Right cardiac atrium (tissue), 5 donors: Measurements from ENCODE around the gene SPDYE2. TPM values are rescaled to one million over a fixed set of nuclear protein-coding genes. Genes with fewer than 3 reads are reported as not detected.
A peak's percentile ranks its signal among the peaks of the same experiment; 100 is the strongest.
"Not testable (repeated sequence)": the region's sequence is repeated elsewhere in the genome, so short reads cannot be mapped to it uniquely, and the experiment has no call there.

ENCODE experiments used
- ATAC-seq, 2 donors: fragments of 200-7000 bp; cut with Tn5 transposase; one replicate each; pipeline versions ENCODE4 v1.8.0 to v1.9.1; 2020; ENCODE audit warnings: moderate library complexity in 2 of 2, mild to moderate bottlenecking in 1 of 2
- DNase-seq, 3 donors: peaks; one replicate each; pipeline ENCODE4 v3.0.0-alpha.2; 2020
- H3K27ac ChIP-seq: one replicate; pipeline ENCODE4 v1.5.1; 2013; ENCODE audit warnings: mild to moderate bottlenecking, low read length, control low read depth, moderate library complexity
- H3K27me3 ChIP-seq: one replicate; pipeline ENCODE4 v1.6.1; 2013; ENCODE audit not compliant: control insufficient read depth, insufficient read depth
- H3K4me1 ChIP-seq: one replicate; pipeline ENCODE4 v1.6.1; 2013; ENCODE audit warnings: low read length; ENCODE audit not compliant: control insufficient read depth, insufficient read depth
- H3K4me3 ChIP-seq: one replicate; pipeline ENCODE4 v1.5.1; 2013; ENCODE audit warnings: low read length, control low read depth
- H3K9me3 ChIP-seq: one replicate; pipeline ENCODE4 v1.6.1; 2013; ENCODE audit warnings: low read length; ENCODE audit not compliant: control insufficient read depth
- WGBS: extraction: QIAGEN DNeasy Blood & Tissue Kit; methylation state at CpG from one replicate; pipeline ENCODE4 v1.1.7; 2013; 5-methylcytosine and 5-hydroxymethylcytosine counted together
- intact Hi-C, 4 donors: fragments of 100-400 bp; cut with DNase I; formaldehyde crosslinking; loops; one replicate each; pipeline versions ENCODE4 v1.11.0 to v1.14.0; 2022 to 2023
- polyA plus RNA-seq: library from polyadenylated mRNA; stranded (reverse); fragments of 200-250 nt; gene quantifications from one replicate; pipeline ENCODE4 v1.2.3, GENCODE V29; 2013
- total RNA-seq, 4 donors: library from RNA; stranded (reverse); fragmentation: NEBNext Ultra II Directional; extraction: Animal tissue kit (Norgen Biotek cat#: 25700); gene quantifications; one replicate each; pipeline ENCODE4 v1.2.1, GENCODE V29; 2021
- donor health status: healthy with polysubstance abuse.
- donor health status: DM: no; HTN: yes; CAD: no.
- donor health status: DM: no; HTN: no; CAD: no.
- donor health status: DM: no; HTN: yes; CAD: no; lungs with severe emphysema.
- donor health status: DM: yes; HTN: yes; CAD: no.

Gene SPDYE2
- total and polyA plus RNA-seq, 5 donors, result 0.09 TPM; not detected in 4

DNA sequence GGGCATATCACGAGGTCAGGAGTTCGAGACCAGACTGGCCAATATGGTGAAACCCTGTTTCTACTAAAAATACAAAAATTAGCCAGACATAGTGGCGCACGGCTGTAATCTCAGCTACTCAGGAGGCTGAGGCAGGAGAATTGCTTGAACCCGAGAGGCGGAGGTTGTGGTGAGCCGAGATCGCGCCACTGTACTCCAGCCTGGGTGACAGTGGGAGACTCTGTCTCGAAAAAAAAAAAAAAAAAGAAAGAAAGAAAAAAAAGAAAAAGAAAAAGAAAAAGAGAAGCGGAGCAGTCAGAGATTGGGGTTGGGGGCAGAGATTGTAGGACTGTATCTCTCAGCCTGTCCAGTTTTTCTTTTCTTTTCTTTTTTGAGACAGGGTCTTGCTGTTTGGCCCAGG lies 8.3 kb upstream of the SPDYE2 start:
- H3K27ac ChIP-seq, H3K4me3 ChIP-seq, H3K27me3 ChIP-seq, intact Hi-C loops, H3K9me3 ChIP-seq, ATAC-seq, H3K4me1 ChIP-seq: not testable (repeated sequence)
- DNase-seq, result peak in 2 of 3 donors; percentile 40 to 51
- 94% methylated on average over 7 of the region's 11 CpGs for WGBS

DNA sequence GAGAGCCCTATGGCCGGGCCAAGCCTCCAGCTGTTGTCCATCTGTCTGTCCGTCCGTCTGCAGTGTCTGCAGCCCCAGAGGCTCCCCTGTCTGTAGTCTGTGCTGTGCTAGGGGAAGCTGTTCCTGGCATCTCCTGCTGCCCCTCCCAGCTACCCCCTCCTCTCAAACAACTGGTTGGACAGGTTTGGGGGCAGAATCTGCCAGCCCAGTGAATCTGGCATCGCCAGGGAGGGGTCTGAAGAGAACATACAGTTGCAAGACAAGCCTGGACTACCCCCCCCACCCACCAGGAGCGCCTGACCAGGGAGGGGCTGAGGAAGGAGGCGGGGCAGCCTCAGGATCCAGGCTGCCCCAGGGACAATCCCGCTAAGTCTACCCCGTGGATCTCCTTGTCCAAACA lies 7.4 kb upstream of the SPDYE2 start, which contains the start of gene UPK3BL2:
Gene UPK3BL2, minus strand, starts transcription at position 101 of the 400 bp plus-strand sequence. Its CDS starts 60 bp downstream, at position 41.
- H3K4me1 ChIP-seq, H3K27ac ChIP-seq, intact Hi-C loops, H3K9me3 ChIP-seq, H3K4me3 ChIP-seq, H3K27me3 ChIP-seq, DNase-seq: not testable (repeated sequence)
- no CpG with 5 or more reads among the region's 8 CpGs for WGBS
- peak in 1 of 2 donors; percentile 5 for ATAC-seq

- H3K27ac ChIP-seq, H3K4me1 ChIP-seq, H3K9me3 ChIP-seq, H3K27me3 ChIP-seq, intact Hi-C loops, DNase-seq, H3K4me3 ChIP-seq: not testable (repeated sequence)
- WGBS, result no CpG with 5 or more reads among the region's 1 CpG
- peak; percentile 6 to 29 for ATAC-seq
Observed at GRCh38 chr7:102544372-102544771, 6.7 kb upstream of the SPDYE2 start.

- H3K4me1 ChIP-seq, H3K9me3 ChIP-seq, intact Hi-C loops, H3K27me3 ChIP-seq, H3K27ac ChIP-seq, ATAC-seq, H3K4me3 ChIP-seq: not testable (repeated sequence)
- peak in 1 of 3 donors; percentile 12 for DNase-seq
- 96% methylated on average over 7 of the region's 12 CpGs for WGBS
Observed at GRCh38 chr7:102545288-102545687, 5.7 kb upstream of the SPDYE2 start.

DNA sequence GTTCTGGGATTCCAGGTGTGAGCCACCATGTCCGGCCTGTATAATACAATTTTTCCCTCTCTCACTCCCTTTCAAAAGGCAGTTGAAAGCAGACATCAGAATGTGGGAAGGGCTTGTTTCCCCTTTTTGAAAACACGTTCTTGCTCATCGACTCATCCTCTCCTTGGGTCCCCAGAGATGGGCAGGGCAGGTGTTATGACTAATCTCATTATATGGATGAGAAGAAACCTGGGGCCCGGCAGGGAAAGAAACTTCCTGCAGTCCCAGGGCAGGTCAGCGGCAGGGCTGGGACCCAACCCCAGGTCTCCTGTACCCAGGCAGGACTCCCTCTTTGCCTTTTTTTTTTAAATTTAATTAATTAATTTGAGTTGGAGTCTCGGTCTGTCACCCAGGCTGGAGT lies 4.7 kb upstream of the SPDYE2 start:
- intact Hi-C loops, H3K9me3 ChIP-seq, H3K27ac ChIP-seq, H3K27me3 ChIP-seq, DNase-seq, ATAC-seq, H3K4me3 ChIP-seq, H3K4me1 ChIP-seq: not testable (repeated sequence)
- WGBS, result 90% methylated on average over 1 of the region's 6 CpGs

GRCh38 chr7:102568620-102569019 lies 17.6 kb downstream of the SPDYE2 start:
- H3K27me3 ChIP-seq, H3K4me3 ChIP-seq, H3K9me3 ChIP-seq, intact Hi-C loops, H3K4me1 ChIP-seq, H3K27ac ChIP-seq, ATAC-seq: not testable (repeated sequence)
- DNase-seq, result peak in 1 of 3 donors; percentile 49
- 92% methylated on average over 4 of the region's 11 CpGs for WGBS

DNA sequence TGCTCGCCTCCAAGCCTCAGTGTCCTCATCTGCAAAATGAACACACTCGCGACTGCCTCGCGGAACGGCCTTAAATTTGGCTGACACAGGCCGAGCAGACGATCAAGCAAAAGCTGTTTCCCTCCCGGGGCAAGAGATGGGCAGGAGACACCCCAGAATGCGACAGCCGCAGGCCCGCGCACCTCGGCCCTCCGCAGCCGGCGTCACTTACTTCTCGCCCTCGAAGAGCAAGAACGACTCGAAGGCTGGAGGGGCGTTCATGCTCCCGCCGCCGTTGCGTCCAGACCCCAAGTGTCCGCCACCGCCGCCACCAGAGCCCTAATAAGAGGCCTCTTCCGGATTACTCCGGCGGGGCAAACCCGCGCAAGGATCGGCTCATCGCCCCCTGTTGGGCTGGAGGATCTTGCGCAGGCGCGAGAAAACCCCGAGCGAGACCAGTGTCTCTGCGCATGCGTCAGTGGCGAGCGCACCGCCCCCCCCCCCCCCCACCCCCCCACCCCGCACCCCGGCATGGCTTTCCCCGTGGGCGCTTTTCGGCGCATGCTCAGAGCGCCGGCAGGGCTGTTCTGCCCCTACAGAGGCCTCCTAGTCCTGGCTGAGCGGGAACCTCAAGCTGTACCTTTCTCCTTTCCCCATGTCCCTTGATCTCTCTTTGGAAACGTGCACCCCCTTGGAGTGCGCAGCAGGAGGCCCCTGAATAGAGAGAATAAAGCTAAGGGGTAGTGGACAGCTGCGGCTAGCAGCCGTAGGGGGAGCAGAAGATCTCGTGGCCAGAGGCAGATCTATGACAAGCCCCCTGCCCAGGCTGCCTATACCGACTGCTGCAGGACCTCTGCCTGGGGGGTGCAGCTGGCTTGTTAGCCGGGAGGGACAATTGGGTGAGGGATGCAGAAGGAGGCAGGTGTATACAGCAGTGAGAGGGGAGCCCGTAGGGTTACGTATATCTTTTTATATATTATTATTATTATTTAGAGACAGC lies 21.5 kb downstream of the SPDYE2 start, which contains the start of gene POLR2J3:
Gene POLR2J3, minus strand, starts transcription at position 323 of the 979 bp plus-strand sequence. Its CDS starts 62 bp downstream, at position 261.
- H3K27me3 ChIP-seq, H3K27ac ChIP-seq, H3K4me1 ChIP-seq, H3K9me3 ChIP-seq, intact Hi-C loops: not testable (repeated sequence)
- H3K4me3 ChIP-seq, result peak within 1 kb of the TSS; percentile 55
- WGBS, result under 1% methylated on average over 54 of the region's 64 CpGs
- peak; percentile 96 for ATAC-seq
- peak; percentile 98 to 99 (median 98) for DNase-seq

DNA sequence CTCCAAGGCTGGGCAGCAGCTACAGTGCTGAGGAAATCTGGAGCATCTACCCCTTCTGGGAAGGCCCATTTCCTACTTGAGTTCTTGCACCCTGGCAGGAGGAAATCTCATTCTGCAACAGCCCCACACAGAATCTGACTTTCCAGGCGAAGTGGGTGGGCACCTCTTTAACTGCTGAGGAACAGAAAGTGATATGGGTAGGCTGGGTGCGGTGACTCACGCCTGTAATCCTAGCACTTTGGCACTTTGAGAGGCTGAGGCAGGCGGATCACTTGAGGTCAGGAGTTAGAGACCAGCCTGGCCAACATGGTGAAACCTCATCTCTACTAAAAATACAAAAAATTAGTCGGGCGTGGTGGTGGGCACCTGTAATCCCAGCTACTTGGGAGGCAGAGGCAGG lies 23.6 kb downstream of the SPDYE2 start:
- H3K27me3 ChIP-seq, H3K9me3 ChIP-seq, DNase-seq, H3K4me1 ChIP-seq, H3K27ac ChIP-seq, ATAC-seq, H3K4me3 ChIP-seq, intact Hi-C loops: not testable (repeated sequence)
- WGBS, result no CpG with 5 or more reads among the region's 6 CpGs

GRCh38 chr7:102576363-102576762 lies 25.3 kb downstream of the SPDYE2 start:
- DNase-seq, intact Hi-C loops, H3K27ac ChIP-seq, H3K9me3 ChIP-seq, H3K4me1 ChIP-seq, H3K27me3 ChIP-seq, H3K4me3 ChIP-seq, ATAC-seq: not testable (repeated sequence)
- no CpG with 5 or more reads among the region's 3 CpGs for WGBS

DNA sequence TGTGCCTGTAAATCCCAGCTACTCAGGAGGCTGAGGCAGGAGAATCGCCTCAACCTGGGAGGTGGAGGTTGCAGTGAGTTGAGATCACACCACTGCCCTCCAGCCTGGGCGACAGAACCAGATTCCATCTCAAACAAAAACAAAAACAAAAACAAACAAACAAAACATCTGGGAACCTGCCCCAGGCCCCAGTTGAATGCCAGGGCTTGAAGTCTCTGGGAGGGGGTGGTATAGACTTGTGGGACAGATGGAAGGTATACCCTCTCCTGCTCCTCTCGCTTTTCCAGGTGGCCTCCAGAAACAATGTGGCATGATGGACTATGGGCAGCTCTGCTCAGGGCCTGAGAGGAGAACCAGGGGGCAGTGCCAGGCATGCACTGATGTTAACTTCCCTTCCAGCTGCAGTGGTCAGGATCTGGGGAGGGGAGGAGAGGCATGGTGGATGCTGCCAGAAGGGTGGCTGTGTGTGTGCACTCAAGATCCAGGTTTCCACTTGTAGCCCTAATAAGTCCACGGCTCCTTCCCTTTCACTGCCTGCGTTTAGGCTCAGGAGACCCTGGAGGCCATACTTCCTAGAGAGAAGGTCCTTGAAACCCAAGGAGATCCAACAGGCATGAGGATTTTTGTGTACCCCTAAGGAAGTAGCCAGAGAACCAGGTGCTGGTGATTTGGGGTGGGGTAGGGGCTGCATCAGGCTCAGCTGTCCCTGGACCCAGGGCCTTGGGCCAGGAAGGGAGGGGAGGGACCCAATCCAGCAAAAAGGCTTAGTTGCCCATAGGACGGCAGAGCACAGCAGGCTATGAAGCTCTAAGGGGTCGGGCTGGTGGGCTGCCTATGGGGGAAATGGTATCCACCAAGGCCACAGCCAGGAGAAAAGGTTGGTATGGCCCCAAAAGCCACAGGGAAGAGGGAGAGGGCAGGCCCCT lies 26.6 kb downstream of the SPDYE2 start:
- ATAC-seq (peak in 1 of 2 donors; percentile 6), DNase-seq (peak in 2 of 3 donors; percentile 31 to 38)
- 74% methylated on average over 6 of the region's 7 CpGs for WGBS

More for the DNA sequence above, 26.6 kb downstream of the SPDYE2 start:
- H3K4me3 ChIP-seq, H3K4me1 ChIP-seq, H3K27ac ChIP-seq, H3K27me3 ChIP-seq, H3K9me3 ChIP-seq, intact Hi-C loops: not testable (repeated sequence)
